Measurements from ENCODE around the gene NEUROG1.

DNA sequence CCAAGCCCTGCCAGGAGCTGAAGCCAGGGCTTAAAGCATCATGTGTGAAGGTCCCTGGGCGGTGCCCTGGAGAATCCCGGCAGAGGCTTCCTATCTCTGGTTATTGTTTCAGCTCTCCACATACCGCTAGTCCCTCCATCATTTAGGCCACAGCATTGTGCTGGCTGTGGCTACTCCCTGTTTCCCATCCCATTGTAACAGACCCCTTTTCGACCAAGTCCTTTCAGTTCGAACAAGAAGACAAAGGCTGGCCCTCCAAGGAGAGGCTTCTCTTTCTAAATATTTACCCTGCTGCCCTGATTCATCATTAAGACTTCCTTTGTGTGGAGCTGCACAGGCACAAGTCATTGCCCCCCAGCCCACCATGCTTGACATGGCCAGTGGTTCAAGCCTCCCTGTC is 41.6 kb downstream of the NEUROG1 start:
- TF ChIP-seq PKNOX1 (IDR thresholded peaks at IDR 0.05) (no peak), ELF4 (IDR thresholded peaks at IDR 0.05) (no peak), L3MBTL2 (conservative IDR thresholded peaks at IDR 0.05) (no peak)
